Measurements from ENCODE around the gene ADNP2.
"Not testable (repeated sequence)": the region's sequence is repeated elsewhere in the genome, so short reads cannot be mapped to it uniquely, and the experiment has no call there.

ADNP2 gene

DNA sequence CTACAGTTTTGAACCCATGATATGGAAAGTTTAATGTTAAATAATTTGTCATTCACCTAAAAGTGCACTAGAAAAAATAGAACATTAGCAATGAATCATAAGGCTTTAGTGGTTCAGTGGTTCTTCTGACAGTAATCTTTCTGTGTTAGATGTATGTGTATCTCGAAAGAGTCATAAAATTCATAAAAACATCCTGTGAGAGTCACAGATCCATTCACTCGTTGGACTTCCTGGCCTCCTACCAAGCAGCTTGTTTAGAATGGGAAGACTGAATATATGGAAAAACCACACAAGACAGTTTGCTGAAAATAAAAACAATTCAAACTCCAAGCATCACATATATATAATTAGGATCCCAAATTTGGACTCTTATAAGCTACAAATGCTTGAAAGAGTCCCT lies 34.8 kb downstream of the ADNP2 start:
- no peak for DNase-seq (ENCODE audit: low read depth in 1 of 2, low spot score in 1 of 2)

DNA sequence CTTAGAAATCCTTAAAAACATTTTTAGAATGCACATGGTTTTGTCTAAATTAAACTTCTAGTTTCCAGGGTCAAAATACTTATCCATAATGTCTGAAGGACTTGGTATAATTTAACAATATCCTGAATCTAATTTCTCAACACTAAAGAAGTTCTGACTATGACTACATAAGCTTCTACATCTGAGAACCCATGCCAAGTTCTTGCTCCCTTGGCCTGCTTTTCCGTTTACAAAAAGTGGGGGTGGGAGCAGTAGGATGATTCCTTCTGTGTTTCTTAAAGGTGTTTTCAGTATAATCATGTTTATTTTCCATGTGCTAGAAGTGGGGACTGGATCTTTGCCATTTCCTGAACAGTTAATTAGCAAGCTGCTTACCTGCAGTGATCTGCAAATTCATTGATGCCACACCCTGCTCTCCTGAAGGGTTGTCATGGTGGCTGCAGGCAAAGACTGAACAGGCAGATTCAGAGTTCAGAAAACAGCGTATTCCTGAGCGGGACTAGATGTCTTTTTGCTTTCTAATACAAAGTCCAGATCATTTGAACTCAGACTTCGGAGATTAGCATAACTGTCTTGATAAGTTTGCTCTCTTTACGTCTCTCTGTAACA lies 36.2 kb downstream of the ADNP2 start:
- DNase-seq (ENCODE audit: low read depth in 1 of 2, low spot score in 1 of 2) = no peak

DNA sequence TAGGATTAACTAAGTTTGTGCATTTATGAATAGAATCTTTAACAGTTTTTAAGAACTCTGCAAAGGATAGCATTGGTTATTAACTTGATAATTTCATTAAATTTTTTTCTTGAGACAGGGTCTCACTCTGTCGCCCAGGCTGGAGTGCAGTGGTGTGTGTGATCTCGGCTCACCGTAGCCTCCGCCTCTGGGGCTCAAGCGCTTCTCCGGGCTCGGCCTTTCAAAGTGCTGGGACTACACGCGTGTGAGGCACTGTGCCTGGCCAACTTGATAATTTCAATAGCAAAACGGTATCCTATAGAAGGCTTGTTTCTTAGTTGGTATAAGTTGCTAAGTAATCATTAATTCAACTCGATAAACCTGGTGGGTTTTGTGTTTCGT lies 38.0 kb downstream of the ADNP2 start:
- no peak for DNase-seq (ENCODE audit: low read depth in 1 of 2, low spot score in 1 of 2)

DNA sequence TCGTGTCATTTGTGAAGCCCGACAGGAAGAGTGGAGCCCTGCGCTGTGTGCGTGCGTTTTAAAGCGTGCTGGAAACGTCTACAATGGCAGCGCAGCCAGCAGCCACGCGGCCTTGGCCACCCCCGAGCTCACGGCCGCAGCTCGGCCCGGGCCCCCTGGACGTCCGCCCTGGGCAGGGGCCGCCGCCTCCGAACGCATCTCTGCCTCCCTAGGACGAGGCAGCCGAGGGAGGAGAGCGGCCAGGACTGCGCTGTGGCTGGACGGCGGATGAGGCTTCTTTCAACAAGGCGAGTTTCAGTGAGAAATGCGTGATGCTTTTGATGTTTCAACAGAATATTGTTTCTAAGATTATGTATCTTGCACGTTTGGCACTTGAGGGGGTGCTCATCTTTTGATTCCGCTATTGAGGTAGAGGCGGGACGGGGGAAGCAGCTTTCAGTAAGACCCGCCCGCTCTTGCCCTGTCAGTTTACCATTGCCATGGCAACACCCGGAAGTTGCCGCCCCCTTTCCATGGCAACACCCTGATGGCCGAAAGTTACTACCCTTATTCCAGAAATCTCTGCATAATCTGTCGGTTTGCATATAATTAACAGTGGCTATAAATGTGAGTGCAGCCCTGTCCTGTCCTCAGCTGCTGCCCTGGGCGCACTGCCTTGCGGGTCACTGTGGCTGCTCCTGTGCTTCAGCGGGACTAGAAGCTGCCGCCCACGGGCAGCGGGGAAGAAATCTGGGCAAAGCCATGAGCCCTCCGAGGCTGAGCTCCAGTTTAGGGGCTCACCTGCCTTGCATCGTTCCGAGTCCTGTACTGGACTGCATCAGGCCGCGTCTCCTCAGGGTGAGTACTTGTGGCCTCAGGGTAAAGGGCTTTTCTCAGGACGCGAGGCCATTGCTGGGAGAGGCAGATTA lies 38.6 kb downstream of the ADNP2 start:
- DNase-seq (ENCODE audit: low read depth in 1 of 2, low spot score in 1 of 2) = peak; percentile 50 to 59

DNA sequence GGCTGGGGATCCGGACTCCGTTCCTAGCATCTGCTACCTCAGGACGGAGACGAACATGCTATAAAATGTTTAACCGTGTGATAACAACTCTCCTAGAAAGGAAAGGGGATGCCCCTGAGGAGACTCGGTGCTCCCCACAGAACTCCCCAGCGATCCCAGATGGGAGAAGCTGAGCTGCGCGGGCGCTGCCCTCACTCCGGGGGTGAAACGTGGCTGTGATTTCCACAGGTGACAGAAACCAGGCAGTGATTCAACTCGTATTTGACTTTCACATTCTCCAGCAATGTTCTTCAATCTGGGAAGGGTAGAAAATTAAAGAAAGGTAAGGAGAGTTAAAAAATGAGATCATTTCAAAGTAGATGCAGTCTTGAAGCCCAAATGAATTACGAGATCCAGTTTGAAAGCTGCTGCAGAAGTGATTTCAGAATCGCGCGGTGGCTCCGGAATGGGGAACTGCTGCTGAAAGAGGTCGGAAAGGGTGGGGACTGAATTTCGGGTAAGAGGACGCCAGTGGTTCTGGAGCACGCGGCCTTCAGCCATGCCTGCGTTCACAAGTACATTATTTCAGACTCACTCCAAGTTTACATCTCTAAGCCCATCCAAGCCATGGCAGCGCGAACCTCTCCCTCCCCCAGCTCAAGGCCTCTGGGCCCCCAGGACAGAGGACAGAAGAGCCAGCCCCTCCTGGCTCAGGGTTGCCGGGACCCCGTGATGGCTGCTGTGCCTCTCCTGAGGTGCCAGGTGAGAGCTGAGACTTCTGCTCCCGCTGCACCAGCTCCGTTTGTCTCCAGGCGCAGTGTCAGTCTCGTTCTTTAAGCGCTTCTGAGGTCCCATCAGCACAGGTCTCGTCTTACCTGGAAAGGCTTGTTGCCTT lies 39.5 kb downstream of the ADNP2 start:
- no peak for DNase-seq (ENCODE audit: low read depth in 1 of 2, low spot score in 1 of 2)

DNA sequence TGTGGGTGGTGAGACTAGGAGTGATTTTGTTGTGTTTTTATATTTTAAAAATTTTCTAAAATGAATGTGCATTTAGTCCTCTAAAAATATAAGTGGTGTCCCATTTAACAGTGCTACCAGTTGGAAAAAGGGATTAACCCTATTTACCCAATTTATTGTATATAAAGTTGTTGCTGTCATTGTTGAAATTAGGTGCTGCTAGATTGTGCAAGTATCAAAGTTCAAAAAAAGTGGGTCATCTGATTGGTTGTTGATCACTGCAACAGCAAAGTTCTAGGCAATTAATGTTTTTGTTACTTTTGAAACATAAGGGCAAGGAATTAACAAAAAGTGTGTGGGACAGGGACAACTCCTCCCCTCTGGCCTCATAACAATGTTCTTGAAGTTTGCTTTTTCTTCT lies 40.6 kb downstream of the ADNP2 start:
- DNase-seq (ENCODE audit: low read depth in 1 of 2, low spot score in 1 of 2) = no peak

DNA sequence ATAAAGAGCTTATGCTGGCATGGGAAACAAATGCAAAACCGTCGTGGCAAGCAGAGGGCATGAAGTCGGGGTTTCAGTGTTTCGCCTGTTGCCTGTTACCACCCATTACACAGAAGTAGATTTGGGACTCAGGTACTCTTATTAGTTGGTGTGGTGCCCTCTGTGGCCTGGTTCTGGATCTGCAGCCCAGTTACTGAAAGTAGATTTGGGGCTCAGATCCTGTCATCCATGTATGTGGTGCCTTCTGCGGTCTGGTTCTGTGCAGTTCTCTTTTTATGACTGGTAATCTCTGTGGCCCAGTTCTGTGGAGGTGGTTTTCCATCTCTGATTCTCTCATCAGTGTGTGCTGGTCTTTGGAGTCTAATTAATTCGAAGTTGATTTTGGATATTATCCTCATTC lies 45.2 kb downstream of the ADNP2 start:
- DNase-seq (ENCODE audit: low read depth in 1 of 2, low spot score in 1 of 2) = no peak

DNA sequence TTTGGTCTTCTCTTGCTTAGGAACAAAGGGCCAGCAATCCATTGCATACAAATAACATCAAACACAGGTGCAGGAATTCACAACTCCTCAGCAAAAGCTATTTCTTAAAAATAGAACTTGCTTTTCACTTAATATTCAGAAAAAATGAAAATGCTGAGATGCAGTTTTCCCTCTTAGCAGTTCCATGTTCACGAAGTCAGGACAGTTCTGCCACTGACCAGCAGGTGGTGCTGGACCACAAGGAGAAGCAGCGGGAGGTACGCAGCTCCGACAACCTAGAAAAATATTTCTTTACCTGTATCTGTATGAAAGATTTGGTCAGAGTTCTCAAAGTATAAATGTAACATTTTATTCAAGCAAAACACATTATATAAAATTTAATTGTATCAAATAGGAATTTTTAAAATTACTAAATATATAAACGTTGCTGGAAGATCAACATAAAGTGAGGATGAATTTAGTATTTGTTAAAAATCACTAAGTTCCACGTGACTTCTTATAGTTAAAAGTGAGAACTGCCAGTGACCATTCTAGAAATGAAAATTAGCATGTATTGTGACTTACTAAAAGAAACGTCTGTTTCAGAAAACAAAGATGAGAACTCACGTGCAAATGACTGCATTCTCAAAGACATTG lies 48.8 kb downstream of the ADNP2 start:
- DNase-seq (ENCODE audit: low read depth in 1 of 2, low spot score in 1 of 2) = peak; percentile 32 to 61

DNA sequence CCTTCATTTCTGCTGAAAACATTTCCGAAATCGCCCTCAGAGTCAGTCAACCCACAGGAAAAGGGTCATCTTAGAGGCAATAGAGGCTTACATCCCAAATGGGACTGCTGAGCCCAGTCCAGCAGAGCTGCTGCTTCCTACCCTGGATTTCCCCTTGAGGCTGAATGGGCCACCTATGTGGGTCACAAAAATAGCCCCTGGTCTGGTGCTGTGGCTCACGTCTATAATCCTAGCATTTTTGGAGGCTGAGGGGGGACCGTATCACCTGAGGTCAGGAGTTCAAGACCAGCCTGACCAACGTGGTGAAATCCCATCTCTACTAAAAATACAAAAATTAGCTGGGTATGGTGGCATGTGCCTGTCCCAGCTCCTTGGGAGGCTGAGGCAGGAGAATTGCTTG lies 49.3 kb downstream of the ADNP2 start:
- no peak for DNase-seq (ENCODE audit: low read depth in 1 of 2, low spot score in 1 of 2)

DNA sequence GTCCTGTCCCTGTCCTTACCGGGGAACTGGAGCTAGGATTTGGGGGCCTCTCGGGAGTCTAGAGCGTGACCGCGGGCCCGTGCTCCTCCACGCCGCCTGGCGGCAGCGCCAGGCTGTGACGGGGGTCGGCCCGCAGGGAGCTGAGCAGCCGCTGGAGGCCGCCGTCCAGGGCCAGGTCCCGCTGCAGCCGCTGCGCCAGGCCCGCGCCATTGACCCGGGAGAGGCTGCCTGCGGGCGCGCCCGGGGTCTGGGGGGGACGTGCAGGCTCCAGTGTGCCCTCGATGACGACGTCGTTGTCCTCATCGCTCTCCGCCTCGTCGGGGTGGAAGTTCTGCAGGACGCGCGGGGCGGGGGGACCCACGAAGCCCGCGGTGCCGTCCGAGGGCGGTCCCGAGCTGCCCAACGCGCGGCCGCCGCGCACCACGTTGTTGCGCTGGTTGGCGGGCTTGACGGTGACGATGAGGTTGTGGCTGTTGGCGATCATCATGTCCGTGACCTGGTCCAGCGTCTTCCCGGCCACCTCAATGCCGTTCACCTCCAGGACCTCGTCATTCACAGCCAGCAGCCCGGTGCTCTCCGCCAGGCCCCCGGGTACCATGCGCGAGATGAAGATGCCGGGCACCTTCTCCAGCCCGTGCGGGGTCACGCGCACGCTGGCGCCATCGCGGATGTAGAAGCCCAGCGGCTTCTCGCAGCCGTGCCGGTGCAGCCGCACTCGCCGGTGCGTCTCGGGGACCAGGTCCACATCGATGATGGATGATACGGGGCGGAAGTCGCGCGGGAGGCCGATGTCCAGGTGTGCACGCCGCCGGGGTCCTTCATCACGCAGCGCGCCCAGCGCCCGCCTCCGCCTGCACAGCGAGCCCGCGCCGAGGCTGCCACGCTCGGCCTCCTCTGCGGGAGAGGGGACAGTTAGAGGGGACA lies 50.9 kb downstream of the ADNP2 start:
- DNase-seq (ENCODE audit: low read depth in 1 of 2, low spot score in 1 of 2) = no peak

DNA sequence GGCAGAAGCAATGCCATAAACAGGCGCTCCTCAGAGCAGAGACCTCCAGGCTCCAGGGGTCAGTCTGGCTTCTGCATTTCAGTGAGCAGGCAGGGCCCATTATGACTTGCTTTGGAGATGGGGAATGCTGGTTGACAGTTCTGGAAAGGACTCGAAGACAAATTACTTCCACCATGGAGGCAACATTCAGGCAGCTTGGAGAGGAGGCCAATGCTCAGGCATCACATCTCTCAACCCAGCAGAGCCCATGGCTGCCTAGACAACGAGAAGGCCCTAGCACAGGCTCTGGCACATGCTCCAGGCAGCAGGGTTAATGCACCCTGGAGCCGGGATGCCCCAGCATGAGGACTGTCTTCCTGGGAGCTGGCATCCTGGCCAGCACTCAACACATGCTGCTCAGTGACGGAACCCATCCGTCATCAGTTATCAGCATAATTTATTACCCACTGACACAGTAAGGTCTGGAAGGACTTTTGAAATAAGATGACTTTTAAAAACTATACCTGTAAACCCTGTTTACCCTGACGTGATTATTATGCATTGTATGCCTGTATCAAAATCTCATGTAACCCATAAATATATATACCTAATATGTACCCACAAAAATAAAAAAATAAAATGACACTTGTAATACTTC lies 52.8 kb downstream of the ADNP2 start:
- no peak for DNase-seq (ENCODE audit: low read depth in 1 of 2, low spot score in 1 of 2)

DNA sequence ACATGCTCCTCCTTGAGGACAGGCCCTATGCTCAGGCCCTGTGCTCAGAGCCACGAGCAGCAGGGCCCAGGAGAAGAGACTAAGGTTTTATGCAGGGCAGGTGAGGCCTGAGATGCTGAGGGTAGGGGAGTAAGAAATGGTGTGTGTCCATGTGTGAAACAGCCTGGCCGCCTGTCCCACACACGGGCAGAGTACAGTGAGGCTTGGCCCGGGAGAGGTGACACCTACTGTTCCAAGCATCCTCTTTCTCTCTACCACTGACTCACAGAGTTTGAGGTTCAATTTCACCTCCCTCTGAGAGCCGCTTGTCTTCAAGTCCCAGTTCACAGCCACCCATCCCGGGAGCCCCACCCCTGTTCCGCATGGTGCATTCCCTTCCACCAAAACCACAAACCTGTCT lies 54.1 kb downstream of the ADNP2 start:
- no peak for DNase-seq (ENCODE audit: low read depth in 1 of 2, low spot score in 1 of 2)

DNA sequence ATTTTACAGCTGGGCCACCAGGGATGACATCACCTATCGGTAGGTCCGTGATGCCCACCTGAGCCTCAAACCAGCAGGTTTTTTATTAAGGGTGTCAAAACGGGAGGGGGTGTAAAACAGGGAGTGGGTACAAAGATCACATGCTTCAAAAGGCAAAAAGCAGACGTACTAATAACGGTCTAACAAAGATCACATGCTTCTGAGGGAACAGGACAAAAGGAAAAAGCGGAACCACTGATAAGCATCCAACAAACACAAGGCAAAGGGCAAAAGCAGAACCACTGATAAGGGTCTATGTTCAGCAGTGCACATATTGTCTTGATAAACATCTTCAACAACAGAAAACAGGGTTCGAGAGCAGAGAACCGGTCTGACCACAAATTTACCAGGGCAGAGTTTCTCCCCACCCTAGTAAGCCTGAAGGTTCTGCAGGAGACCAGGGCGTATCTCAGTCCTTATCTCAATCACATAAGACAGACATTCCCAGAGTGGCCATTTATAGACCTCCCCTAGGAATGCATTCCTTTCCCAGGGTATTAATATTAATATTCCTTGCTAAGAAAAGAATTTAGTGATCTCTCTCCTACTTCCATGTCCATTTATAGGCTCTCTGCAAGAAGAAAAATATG lies 55.8 kb downstream of the ADNP2 start:
- DNase-seq (ENCODE audit: low read depth in 1 of 2, low spot score in 1 of 2) = not testable (repeated sequence)

DNA sequence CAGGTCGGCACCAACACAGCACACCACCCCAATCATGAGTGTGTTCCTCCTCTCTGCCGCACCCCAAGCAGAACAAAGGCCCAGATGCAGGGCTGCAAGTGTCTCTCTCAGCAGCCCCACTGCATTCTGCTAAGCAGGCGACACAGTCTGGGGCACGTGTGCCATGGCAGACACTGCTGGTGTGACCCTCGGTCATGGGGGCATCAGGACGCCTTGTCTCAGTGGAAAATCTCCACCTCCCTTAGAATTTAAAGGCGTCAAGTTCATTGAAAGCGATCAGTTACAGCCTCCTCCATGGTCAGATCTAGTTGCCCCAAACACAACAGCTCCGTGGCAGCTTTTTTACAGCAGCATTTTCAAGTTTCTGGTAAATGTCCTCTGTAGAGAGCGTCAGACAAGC lies 57.2 kb downstream of the ADNP2 start:
- DNase-seq (ENCODE audit: low read depth in 1 of 2, low spot score in 1 of 2) = no peak

DNA sequence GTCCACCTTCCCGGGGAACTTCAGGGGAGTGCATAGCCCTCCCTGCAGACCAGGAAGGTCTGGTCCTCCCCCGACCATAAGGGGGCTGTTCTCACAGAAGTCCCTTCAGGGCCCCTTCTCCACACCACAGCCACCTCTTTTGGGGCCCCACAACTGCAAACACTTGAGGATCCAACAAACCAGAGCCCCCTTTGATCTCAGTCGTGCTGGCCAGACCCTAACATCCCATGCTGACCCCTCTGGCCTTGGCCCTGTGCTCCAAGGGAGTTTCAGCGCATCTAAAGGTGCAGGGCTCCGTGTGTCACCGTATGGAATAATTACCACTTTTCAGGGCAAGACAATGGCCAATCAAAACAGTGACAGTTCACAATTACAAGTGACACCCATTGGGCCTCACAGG lies 57.7 kb downstream of the ADNP2 start:
- DNase-seq (ENCODE audit: low read depth in 1 of 2, low spot score in 1 of 2) = no peak

DNA sequence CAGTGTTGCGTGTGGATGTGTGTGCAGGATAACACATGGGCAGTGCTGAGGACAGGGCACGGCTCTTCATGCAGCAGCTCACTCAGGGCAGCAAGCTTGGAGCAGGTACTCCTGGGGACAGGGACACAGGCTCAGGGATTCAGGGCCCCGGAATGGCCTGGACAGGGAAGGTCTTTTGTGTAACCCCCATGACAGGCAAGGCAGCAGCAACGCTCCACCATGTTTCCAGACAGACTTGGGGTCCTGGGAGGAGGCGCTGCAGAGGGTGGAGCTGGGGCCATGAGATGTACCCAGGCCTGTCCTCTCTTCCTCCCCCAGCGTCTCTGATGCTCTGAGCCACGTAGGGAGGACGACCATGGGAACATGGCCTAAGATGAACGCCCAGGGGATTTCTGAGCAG lies 58.3 kb downstream of the ADNP2 start:
- no peak for DNase-seq (ENCODE audit: low read depth in 1 of 2, low spot score in 1 of 2)

DNA sequence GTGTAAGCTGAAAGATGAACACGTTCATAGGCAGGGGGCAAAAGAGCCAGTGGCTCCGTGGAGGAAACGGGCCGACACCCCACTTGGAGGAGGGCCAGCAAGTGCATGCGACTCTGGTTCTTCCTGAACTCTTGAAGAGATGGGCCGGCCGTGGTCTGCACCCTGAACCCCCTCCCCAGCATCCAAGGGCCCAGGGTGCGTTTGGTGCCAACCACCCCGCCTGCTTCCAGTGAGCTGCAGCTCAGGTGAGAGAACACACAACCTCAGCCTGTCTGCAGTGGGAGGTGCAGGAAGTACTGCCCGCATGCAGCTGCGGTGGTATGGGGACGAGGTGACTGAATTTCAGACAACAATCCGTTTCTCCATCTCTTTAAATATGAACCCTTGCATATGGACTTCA lies 58.9 kb downstream of the ADNP2 start:
- no peak for DNase-seq (ENCODE audit: low read depth in 1 of 2, low spot score in 1 of 2)

DNA sequence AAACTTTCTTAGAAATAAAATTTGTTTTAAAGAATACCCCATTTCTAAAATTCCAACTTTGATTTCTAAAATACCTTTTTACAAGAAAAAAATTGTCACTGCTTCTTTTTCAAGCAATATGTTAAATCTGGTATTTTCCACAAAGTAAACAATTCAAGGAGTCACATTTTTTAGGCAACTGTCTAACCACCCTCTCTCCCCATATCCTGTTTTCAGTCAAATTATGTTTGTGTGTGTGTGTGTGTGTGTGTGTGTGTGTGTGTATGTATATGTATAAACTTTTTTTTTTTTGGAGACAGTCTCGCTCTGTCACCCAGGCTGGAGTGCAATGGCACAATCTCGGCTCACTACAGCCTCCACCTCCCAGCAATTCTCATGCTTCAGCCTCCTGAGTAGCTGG lies 59.3 kb downstream of the ADNP2 start:
- DNase-seq (ENCODE audit: low read depth in 1 of 2, low spot score in 1 of 2) = no peak

DNA sequence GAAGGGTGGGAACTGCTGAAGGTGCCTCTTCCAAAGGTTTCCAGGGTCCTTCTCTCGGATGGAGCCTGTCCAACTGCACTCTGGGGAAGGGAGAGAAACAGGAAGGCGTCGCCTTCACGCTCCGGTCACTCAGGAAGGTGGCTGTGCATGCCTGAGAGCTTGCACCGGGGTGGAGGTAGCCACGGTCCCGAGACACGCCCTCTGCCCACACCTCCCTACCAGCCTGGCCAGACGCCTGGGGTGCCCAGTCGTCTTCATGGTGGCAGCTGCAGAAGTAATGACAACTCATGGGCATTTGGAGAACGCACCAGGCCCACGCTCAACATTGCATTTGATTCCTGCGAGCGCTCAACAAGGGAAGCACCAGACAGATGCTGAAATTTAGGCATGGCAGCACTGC lies 59.9 kb downstream of the ADNP2 start:
- no peak for DNase-seq (ENCODE audit: low read depth in 1 of 2, low spot score in 1 of 2)
